ENCODE measurements around the gene IFNAR1. TPM values are rescaled to one million over a fixed set of nuclear protein-coding genes. Genes with fewer than 3 reads are reported as not detected.
A peak's percentile ranks its signal among the peaks of the same experiment; 100 is the strongest.

The IFNAR1 gene
- 18.7 and 20.9 TPM in 2 replicates for total RNA-seq

GRCh38 chr21:33324291-33325221 is at the start of gene IFNAR1:
Gene IFNAR1 (plus strand): TSS chr21:33324970. CDS start chr21:33325056, 86 bp downstream.
- H3K4me3 ChIP-seq (ENCODE audit: low read depth, low read length): peak within 1 kb of the TSS; percentile 98
- TF ChIP-seq CTCF (IDR thresholded peaks at IDR 0.05; ENCODE audit: insufficient read depth, low read length, poor library complexity, severe bottlenecking): no peak
- peak; percentile 89 for DNase-seq (ENCODE audit: low read depth)
- H3K36me3 ChIP-seq (ENCODE audit: control insufficient read depth, insufficient read depth, low read length): no peaks in the 10 kb centered on the region
- no peaks in the 10 kb centered on the region for H3K27me3 ChIP-seq (ENCODE audit: control insufficient read depth, insufficient read depth, low read length)

- no peak for DNase-seq (ENCODE audit: low read depth)
- H3K36me3 ChIP-seq (ENCODE audit: control insufficient read depth, insufficient read depth, low read length): peaks cover 1% of the 10 kb centered on the region
- H3K27me3 ChIP-seq (ENCODE audit: control insufficient read depth, insufficient read depth, low read length): no peaks in the 10 kb centered on the region
- no peak for TF ChIP-seq CTCF (IDR thresholded peaks at IDR 0.05; ENCODE audit: insufficient read depth, low read length, poor library complexity, severe bottlenecking)
- no peak overlapping the region for H3K4me3 ChIP-seq (ENCODE audit: low read depth, low read length)
Measured at GRCh38 chr21:33278721-33279120, 46.0 kb upstream of the IFNAR1 start.

- no peak for TF ChIP-seq CTCF (IDR thresholded peaks at IDR 0.05; ENCODE audit: insufficient read depth, low read length, poor library complexity, severe bottlenecking)
- peaks cover 1% of the 10 kb centered on the region for H3K36me3 ChIP-seq (ENCODE audit: control insufficient read depth, insufficient read depth, low read length)
- H3K4me3 ChIP-seq (ENCODE audit: low read depth, low read length): no peak overlapping the region
- H3K27me3 ChIP-seq (ENCODE audit: control insufficient read depth, insufficient read depth, low read length): no peaks in the 10 kb centered on the region
- DNase-seq (ENCODE audit: low read depth): no peak
Measured at GRCh38 chr21:33279330-33279820, 45.4 kb upstream of the IFNAR1 start.

GRCh38 chr21:33281096-33281652 is 43.6 kb upstream of the IFNAR1 start:
- no peak overlapping the region for H3K4me3 ChIP-seq (ENCODE audit: low read depth, low read length)

GRCh38 chr21:33283203-33283602 is 41.6 kb upstream of the IFNAR1 start:
- no peak for DNase-seq (ENCODE audit: low read depth)
- Histone ChIP-seq H3K27me3 (ENCODE audit: control insufficient read depth, insufficient read depth, low read length) (no peaks in the 10 kb centered on the region), H3K36me3 (ENCODE audit: control insufficient read depth, insufficient read depth, low read length) (peaks cover 2% of the 10 kb centered on the region), H3K4me3 (ENCODE audit: low read depth, low read length) (no peak overlapping the region)
- TF ChIP-seq CTCF (IDR thresholded peaks at IDR 0.05; ENCODE audit: insufficient read depth, low read length, poor library complexity, severe bottlenecking): no peak

More at GRCh38 chr21:33281096-33281652, 43.6 kb upstream of the IFNAR1 start:
- TF ChIP-seq CTCF (IDR thresholded peaks at IDR 0.05; ENCODE audit: insufficient read depth, low read length, poor library complexity, severe bottlenecking): no peak
- DNase-seq (ENCODE audit: low read depth): no peak
- H3K27me3 ChIP-seq (ENCODE audit: control insufficient read depth, insufficient read depth, low read length): no peaks in the 10 kb centered on the region
- peaks cover 2% of the 10 kb centered on the region for H3K36me3 ChIP-seq (ENCODE audit: control insufficient read depth, insufficient read depth, low read length)
